ENCODE data around the gene PEA15. TPM values are rescaled to one million over a fixed set of nuclear protein-coding genes. Genes with fewer than 3 reads are reported as not detected.

PEA15 gene
- total RNA-seq, 2 experiments from 2014 or later: 9.4 to 10.3 TPM

- no peaks in the 10 kb centered on the region for H3K27me3 Mint-ChIP-seq
- no peak for DNase-seq
- intact Hi-C loops (cut with DNase I, micrococcal nuclease): no loop called here
- H3K9me3 Mint-ChIP-seq: no peaks in the 10 kb centered on the region
- POLR2A ChIA-PET: interaction anchor here (2.3 kb wide), 1 partner anchor 36 kb away, joined by 10 read pairs; the partner anchor contains the start of gene DCAF8
- H3K27ac Mint-ChIP-seq: no peak overlapping the region
- CTCF ChIA-PET: no interaction called here
- H3K4me1 Mint-ChIP-seq (ENCODE audit: low read depth): no peaks in the 10 kb centered on the region
- Histone ChIP-seq H3K36me3 (ENCODE audit: insufficient read depth, low read length) (peaks cover 94% of the 10 kb centered on the region), H3K27ac (ENCODE audit: low read depth in 1 of 2, low read length in 2 of 2) (no peak overlapping the region), H3K9me3 (ENCODE audit: control insufficient read depth in 1 of 2, insufficient read depth in 1 of 2, low read length in 2 of 2) (no peaks in the 10 kb centered on the region), H3K4me1 (ENCODE audit: insufficient read depth, low read length) (no peaks in the 10 kb centered on the region), H3K4me3 (ENCODE audit: low read length) (no peak overlapping the region), H3K27me3 (ENCODE audit: control insufficient read depth in 1 of 2, insufficient read depth in 2 of 2, low read length in 2 of 2) (no peaks in the 10 kb centered on the region)
- ATAC-seq (ENCODE audit: poor library complexity): no peak
- no peak for TF ChIP-seq CTCF (IDR thresholded peaks at IDR 0.05)
- no peak overlapping the region for H3K4me3 Mint-ChIP-seq
- peaks cover 42% of the 10 kb centered on the region for H3K36me3 Mint-ChIP-seq (ENCODE audit: low read depth)
Measured at GRCh38 chr1:160227034-160227433, 21.9 kb downstream of the PEA15 start.

DNA sequence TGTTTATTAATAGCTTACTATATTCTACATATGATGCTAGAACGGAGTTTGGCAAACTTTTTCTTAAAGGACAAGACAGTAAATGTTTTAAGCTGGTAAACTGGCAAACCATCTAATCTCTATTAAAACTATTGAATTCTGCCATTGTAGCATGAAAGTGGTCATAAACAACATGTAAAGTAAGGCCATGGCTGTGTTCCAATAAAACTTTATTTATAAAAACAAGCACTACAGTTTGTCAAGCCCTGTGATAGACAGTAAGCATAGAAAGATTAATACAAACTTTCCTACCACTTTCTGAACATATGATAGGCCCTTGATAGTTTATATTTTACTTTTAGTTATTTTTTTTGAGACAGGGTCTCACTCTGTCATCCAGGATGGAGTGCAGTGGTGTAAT is 22.4 kb downstream of the PEA15 start:
- Mint-ChIP-seq H3K27me3 (no peaks in the 10 kb centered on the region), H3K27ac (no peak overlapping the region), H3K36me3 (ENCODE audit: low read depth) (peaks cover 43% of the 10 kb centered on the region), H3K9me3 (no peaks in the 10 kb centered on the region), H3K4me3 (no peak overlapping the region), H3K4me1 (ENCODE audit: low read depth) (no peaks in the 10 kb centered on the region)
- Histone ChIP-seq H3K27ac (ENCODE audit: low read depth in 1 of 2, low read length in 2 of 2) (no peak overlapping the region), H3K36me3 (ENCODE audit: insufficient read depth, low read length) (peaks cover 92% of the 10 kb centered on the region), H3K4me3 (ENCODE audit: low read length) (no peak overlapping the region), H3K4me1 (ENCODE audit: insufficient read depth, low read length) (no peaks in the 10 kb centered on the region), H3K27me3 (ENCODE audit: control insufficient read depth in 1 of 2, insufficient read depth in 2 of 2, low read length in 2 of 2) (no peaks in the 10 kb centered on the region), H3K9me3 (ENCODE audit: control insufficient read depth in 1 of 2, insufficient read depth in 1 of 2, low read length in 2 of 2) (no peaks in the 10 kb centered on the region)
- ChIA-PET CTCF (no interaction called here), POLR2A (interaction anchor here (2.3 kb wide), 1 partner anchor 35 kb away, joined by 10 read pairs; the partner anchor contains the start of gene DCAF8)
- no peak for ATAC-seq (ENCODE audit: poor library complexity)
- no peak for TF ChIP-seq CTCF (IDR thresholded peaks at IDR 0.05)
- no peak for DNase-seq
- intact Hi-C loops (cut with DNase I, micrococcal nuclease): no loop called here

- CTCF ChIA-PET: interaction anchor here (0.8 kb wide), 1 partner anchor 35 kb away, joined by 3 read pairs; no protein-coding TSS in a partner anchor
- Mint-ChIP-seq H3K9me3 (no peaks in the 10 kb centered on the region), H3K27me3 (no peaks in the 10 kb centered on the region), H3K36me3 (ENCODE audit: low read depth) (peaks cover 52% of the 10 kb centered on the region), H3K27ac (no peak overlapping the region), H3K4me1 (ENCODE audit: low read depth) (peaks cover 8% of the 10 kb centered on the region), H3K4me3 (no peak overlapping the region)
- Histone ChIP-seq H3K4me1 (ENCODE audit: insufficient read depth, low read length) (no peaks in the 10 kb centered on the region), H3K9me3 (ENCODE audit: control insufficient read depth in 1 of 2, insufficient read depth in 1 of 2, low read length in 2 of 2) (no peaks in the 10 kb centered on the region), H3K27me3 (ENCODE audit: control insufficient read depth in 1 of 2, insufficient read depth in 2 of 2, low read length in 2 of 2) (no peaks in the 10 kb centered on the region), H3K4me3 (ENCODE audit: low read length) (no peak overlapping the region), H3K27ac (ENCODE audit: low read depth in 1 of 2, low read length in 2 of 2) (no peak overlapping the region), H3K36me3 (ENCODE audit: insufficient read depth, low read length) (peaks cover 86% of the 10 kb centered on the region)
- TF ChIP-seq CTCF (IDR thresholded peaks at IDR 0.05): no peak
- POLR2A ChIA-PET: interaction anchor here (2.3 kb wide), 1 partner anchor 34 kb away, joined by 10 read pairs; the partner anchor contains the start of gene DCAF8
- ATAC-seq (ENCODE audit: poor library complexity) (no peak), DNase-seq (no peak)
- intact Hi-C loops (cut with DNase I, micrococcal nuclease): no loop called here
Measured at GRCh38 chr1:160228431-160228830, 23.2 kb downstream of the PEA15 start.

Data from CD4-positive, alpha-beta T cell (primary cell).